Measurements from ENCODE around the gene NUP210L.

GRCh38 chr1:154145986-154146385 is 8.9 kb downstream of the NUP210L start:
- TF ChIP-seq CTCF (IDR thresholded peaks at IDR 0.05) = no peak
- TF ChIP-seq POLR2A (IDR thresholded peaks at IDR 0.05) = no peak
- TF ChIP-seq EP300 (IDR thresholded peaks at IDR 0.05) = no peak

Data from tibial nerve (tissue), 4 donors.